Stimulated activated CD4-positive, alpha-beta T cell treated with anti-CD3 and anti-CD28 coated beads, Interleukin-2, amount 100 ng/mL, for 48 hours (primary cell): ENCODE results near the gene ECEL1.
"Not testable (repeated sequence)": the region's sequence is repeated elsewhere in the genome, so short reads cannot be mapped to it uniquely, and the experiment has no call there.

Experiments used
- DNase-seq, 2 donors: peaks; one replicate each; pipeline ENCODE4 v3.0.0-alpha.2; 2020

ECEL1 gene

GRCh38 chr2:232439758-232440135, 47.9 kb downstream of the ECEL1 start:
- DNase-seq, result no peak

DNA sequence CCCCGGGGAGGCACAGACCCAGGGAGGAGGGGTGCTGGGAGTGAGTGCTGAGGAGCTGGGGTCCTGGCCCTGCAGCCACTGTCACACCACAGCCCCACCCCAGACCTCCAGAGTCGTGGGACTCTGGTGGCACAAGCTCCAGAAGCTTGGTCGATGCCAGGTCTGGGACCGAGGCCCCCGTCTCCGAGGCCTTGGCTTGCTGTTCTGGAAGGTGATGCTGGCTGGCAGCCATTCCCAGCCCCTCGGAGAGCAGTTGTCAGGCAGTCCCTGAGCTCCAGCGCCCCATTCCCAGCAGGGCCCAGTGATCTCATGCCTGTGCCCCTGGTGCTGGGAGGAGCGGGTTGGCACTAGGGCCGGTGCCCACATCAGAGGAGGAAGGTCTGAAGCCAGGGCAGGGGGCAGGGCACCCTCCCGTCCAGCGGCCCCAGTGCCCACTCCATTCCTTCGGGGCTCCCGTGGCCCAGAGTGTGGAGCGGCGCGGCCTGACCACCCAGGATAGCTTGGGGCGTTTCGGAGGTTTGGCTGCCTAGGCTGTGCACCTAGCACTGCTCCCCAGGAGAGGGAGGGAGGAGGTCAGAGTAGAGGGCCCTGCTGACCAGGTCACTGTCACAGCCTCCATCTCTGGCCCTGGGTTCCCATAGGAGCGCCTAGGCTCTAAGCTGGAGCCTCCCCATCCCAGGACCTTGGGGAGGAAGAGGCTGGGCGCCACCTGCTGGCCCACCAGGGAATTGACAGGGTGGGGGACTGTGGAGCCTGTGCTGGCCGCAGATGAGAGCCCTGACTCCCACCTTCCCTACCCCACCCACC, 48.5 kb downstream of the ECEL1 start:
- peak; percentile 25 to 34 for DNase-seq

- DNase-seq, result no peak
These were observed 49.5 kb downstream of the ECEL1 start for GRCh38 chr2:232438091-232438490.

DNA sequence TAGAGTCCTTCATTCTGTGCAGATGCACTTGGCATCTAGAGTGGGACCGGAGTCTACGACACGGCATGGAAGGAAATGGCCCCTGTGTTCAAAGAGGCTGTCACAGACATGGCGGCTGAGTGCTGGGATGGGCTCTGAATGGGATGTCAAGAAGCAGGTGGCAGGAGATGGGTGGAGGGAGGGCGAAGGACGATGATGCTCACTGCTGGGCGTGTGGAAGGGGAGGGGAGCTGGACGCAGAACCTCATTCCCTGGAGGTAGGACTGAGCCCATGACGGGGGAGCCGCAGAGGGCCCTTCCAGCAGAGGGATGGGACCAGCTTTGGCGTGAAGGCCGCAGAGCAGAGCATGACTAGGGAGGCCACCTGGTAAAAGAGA, 50.5 kb downstream of the ECEL1 start:
- no peak for DNase-seq

DNA sequence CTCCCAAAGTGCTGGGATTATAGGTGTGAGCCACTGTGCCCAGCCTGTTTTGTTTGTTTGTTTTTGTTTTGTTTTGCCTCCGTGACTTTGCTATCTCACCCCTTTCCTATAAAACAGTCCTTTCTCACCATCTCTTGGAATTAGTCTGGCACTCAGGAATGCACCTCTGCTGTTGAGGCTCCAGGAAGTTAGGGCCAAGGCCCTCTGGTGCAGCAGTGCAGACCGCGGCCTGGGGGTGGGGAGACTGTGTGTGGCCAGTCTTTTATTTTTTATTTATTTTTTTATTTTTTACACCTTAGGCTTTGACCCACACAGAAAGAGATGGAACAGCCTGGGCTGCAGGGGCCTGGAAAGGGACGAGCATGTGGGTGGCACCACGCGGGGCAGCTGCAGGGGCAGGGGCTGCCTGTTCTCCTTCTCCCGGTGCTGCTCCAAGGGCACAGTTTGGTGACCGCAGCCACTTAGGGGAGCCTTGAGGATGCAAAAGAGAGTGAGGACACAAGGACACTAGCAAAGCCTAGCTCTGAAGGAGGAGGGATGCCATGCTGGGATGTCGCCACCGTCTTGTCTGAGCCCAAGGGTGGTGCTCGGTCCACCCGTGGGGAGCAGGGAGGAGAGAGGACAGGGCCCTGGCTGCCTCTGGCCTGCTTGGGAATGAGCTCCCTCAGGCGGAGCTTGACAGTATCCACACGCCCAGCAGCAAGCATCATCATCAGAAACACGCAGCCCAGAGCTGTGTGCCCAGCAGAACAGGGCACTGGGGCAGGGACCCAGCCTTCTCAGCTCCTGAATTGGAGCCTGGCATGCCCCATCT, 51.0 kb downstream of the ECEL1 start:
- DNase-seq, result no peak

DNA sequence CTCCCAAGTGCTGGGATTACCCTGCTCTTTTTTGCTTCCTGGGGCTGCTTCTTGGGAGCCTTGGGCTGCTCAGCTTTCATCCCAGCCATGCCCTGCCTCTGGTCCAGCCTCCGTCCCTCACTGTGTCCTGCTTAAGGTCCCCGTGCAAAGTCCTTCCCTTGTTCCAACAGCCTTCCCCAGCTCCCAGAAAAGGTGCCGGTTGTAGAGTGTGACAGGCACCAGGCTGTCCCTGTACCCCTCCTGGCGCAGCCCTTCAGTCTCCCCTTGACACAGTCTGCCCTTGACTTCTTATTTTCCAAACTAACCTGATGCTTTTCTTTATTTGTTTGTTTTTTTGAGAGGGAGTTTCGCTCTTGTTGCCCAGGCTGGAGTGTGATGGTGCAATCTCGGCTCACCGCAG, 51.8 kb downstream of the ECEL1 start:
- no peak for DNase-seq

GRCh38 chr2:232435375-232435648, 52.3 kb downstream of the ECEL1 start:
- DNase-seq, result no peak

DNA sequence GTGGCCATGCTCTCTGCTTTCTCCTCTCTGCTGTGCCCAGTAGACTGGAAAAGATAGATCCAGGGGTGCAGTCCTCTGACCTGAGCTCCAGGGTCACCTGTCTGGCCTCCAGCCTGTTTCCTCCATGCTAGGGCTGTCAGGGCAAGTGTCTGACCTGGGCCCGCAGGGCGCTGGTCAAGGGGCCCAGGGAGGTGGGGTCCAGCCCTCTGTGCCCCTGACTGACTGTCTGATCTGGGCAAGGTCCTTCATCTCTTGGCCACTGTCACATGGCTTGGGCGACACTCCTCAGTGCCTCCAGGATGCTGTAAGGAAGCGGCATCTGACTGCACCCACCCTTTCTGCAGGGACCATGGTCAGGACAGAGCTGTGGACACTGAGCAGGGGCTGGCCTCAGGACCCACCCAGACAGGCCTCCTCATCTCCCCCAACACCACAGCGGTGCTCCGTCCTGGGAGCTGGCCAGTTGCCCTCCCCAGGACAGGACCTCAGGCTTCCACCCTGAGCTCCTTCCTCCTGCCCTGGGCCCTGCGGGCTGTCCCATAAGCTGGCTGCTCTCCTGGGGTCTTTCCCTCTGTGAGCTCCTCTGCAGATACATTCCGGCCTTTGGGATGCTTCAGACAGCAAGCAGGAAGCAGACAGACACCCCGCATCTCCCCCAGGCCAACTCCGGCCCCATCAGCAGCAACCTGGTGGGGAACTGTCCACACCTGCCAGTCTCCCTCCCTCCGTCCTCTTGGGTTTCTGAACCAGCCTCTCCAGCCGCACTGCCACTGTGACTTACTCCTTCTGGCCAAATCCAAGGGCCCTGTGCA, 52.9 kb downstream of the ECEL1 start:
- DNase-seq, result no peak

DNA sequence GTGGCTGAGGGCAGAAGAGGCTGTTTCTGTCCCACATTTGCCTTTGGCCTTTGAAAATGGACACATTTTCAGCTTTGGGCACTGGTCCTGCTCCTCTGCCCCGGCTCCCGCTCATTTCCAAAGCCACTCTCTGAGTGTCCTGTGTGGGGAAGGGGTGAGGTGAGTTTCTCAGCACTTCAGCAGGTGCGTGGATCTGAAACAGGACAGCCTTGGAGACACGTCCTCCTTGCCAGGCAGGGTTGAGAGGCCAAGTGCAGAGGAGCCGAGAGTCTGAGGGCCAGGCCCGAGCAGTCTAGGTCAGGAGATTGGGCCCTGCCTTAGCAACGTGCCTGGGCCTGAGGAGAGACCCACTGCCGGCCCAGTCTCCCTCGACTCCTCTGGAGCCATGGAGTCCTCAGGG, 53.5 kb downstream of the ECEL1 start:
- no peak for DNase-seq

- DNase-seq, result not testable (repeated sequence)
These were observed 54.0 kb downstream of the ECEL1 start for GRCh38 chr2:232433622-232434021.

DNA sequence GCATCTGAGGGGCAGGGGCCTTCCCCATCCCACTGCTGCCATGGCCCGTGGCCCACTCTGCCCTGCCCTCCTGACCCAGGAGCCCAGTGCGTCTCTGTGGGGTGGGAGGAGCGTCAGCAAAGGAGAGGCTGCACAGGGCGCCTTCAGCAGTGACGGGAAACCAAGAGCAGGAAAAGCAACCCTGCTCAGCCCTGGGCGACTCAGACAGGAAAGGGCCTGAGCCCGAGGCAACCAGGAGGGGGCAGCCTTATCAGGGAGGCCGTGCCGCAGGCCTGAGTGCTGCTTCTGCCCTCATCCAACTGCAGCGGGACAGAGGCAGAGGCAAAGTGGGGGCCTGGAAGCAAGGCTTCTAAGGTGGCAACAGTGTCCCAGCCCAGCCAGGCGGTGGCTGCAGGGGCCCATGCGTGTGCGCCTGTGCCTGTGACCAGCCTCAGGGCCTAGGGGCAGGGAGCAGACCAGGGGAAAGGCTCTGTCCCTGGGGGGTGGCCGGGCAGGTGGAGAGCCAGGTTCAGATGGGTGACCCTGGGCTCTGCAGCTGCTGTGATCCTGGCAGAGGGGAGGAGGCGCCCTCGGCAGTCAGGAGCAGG, 54.9 kb downstream of the ECEL1 start:
- DNase-seq, result no peak

GRCh38 chr2:232431705-232432590, 55.7 kb downstream of the ECEL1 start:
- DNase-seq, result no peak
